Measurements from ENCODE around the gene MYO16. TPM values are rescaled to one million over a fixed set of nuclear protein-coding genes. Genes with fewer than 3 reads are reported as not detected.

MYO16 gene
- total RNA-seq, 1 experiment from 2014 or later: not detected

- no peak for TF ChIP-seq CTCF (conservative IDR thresholded peaks at IDR 0.05)
- H3K4me1 Mint-ChIP-seq: peaks cover 14 to 15% of the 10 kb centered on the region in 2 experiments
- H3K14ac ChIP-seq (ENCODE audit: insufficient read depth, low read length): no peak overlapping the region
Observed at GRCh38 chr13:109166804-109167203, 537.4 kb downstream of the MYO16 start.

More at GRCh38 chr13:109166804-109167203, 537.4 kb downstream of the MYO16 start:
- Histone ChIP-seq H4K8ac (replicated peaks; ENCODE audit: insufficient read length, low read depth, low read length) (no peak overlapping the region), H2BK120ac (ENCODE audit: low read depth, low read length, poor library complexity, severe bottlenecking) (no peak overlapping the region), H3T11ph (ENCODE audit: low read length) (no peak overlapping the region), H4K91ac (ENCODE audit: insufficient read length, low read depth, low read length) (no peak overlapping the region), H3K9me3 (ENCODE audit: control insufficient read depth, low read depth, low read length) (no peaks in the 10 kb centered on the region), H3K4me1 (ENCODE audit: insufficient read depth, low read length) (no peaks in the 10 kb centered on the region; the same call in 1 of the 2 replicates), H2BK15ac (ENCODE audit: low read depth, low read length) (no peak overlapping the region), H3K79me1 (ENCODE audit: insufficient read depth, low read depth, low read length, poor library complexity, severe bottlenecking) (no peaks in the 10 kb centered on the region), H2AFZ (ENCODE audit: low read length) (no peak overlapping the region), H4K20me1 (ENCODE audit: control insufficient read depth, insufficient read depth, insufficient read length) (no peaks in the 10 kb centered on the region), H3K27ac (ENCODE audit: insufficient read length, low read depth, low read length) (no peak overlapping the region), H2BK12ac (ENCODE audit: insufficient read length, low read depth, low read length) (no peak overlapping the region), H2BK5ac (ENCODE audit: insufficient read length, low read length) (no peak overlapping the region), H3K18ac (ENCODE audit: insufficient read length, low read depth, low read length) (no peak overlapping the region), H3K4ac (ENCODE audit: low read depth, low read length) (no peak overlapping the region), H2AK5ac (ENCODE audit: insufficient read length, low read length) (no peak overlapping the region), H3K9ac (ENCODE audit: extremely low read depth, insufficient read length, low read length) (no peak overlapping the region), H3K56ac (ENCODE audit: insufficient read length, low read depth, low read length) (no peak overlapping the region), H3K27me3 (ENCODE audit: insufficient read depth, low read length) (no peaks in the 10 kb centered on the region), H2BK20ac (ENCODE audit: low read depth, low read length, poor library complexity, severe bottlenecking) (no peak overlapping the region), H3K4me2 (ENCODE audit: insufficient read depth, insufficient read length, low read length) (no peak overlapping the region), H3K23ac (ENCODE audit: insufficient read length, low read depth, low read length) (no peak overlapping the region), H3K23me2 (ENCODE audit: insufficient read length, low read depth, low read length, poor library complexity, severe bottlenecking) (no peaks in the 10 kb centered on the region), H3K79me2 (ENCODE audit: insufficient read depth, low read length) (no peaks in the 10 kb centered on the region), H4K5ac (ENCODE audit: insufficient read length, low read depth, low read length) (no peak overlapping the region)
- H3K27me3 Mint-ChIP-seq (ENCODE audit: low read depth): no peaks in the 10 kb centered on the region
- H3K4me3 Mint-ChIP-seq: no peak overlapping the region
- H3K36me3 Mint-ChIP-seq (ENCODE audit: insufficient read depth in 1 of 3, low read depth in 3 of 3): no peaks in the 10 kb centered on the region
- no peaks in the 10 kb centered on the region for H3K9me3 Mint-ChIP-seq
- no peak for DNase-seq
- H3K27ac Mint-ChIP-seq: no peak overlapping the region
- WGBS (ENCODE audit: extremely low coverage, insufficient read length, low lambda C conversion rate): no CpG with 5 or more reads among the region's 2 CpGs
